GM21528 (cell line): Measurements from ENCODE around the gene SDK2.

ENCODE experiments used
- ATAC-seq: cut with Tn5 transposase; IDR thresholded peaks from one replicate; pipeline ENCODE4 v1.9.1; 2021; ENCODE audit warnings: mild to moderate bottlenecking, moderate library complexity; ENCODE audit not compliant: unreplicated experiment, low FRiP score

The SDK2 gene

DNA sequence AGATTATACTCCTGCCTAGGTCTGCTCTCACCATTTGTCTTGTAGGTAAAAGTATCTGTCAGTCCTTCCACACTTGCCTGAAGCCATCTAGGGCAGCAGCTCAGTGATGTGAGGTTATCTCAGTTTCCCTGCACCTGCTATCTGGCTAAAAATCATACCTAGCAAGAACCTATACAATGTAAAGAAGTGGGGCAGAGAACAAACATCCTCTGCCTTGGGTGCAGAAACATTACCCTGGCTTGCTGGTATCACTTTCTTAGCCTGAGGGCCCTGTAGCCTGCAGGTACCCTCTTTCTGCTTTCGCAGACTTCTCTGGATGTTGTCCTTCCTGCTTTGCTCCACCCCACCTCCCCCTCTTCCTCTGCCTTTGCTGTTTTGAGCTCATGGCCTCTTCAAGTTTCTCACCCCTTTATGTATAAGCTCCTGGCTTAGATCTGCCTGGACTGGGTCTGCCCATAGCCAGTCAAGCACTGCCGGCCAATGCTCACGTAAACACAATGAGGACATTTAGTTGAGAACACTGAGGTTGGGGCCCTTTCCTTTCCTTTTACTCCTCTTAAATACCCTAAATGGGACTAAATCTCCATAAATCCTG, 8.7 kb upstream of the SDK2 start:
- ATAC-seq, result no peak

DNA sequence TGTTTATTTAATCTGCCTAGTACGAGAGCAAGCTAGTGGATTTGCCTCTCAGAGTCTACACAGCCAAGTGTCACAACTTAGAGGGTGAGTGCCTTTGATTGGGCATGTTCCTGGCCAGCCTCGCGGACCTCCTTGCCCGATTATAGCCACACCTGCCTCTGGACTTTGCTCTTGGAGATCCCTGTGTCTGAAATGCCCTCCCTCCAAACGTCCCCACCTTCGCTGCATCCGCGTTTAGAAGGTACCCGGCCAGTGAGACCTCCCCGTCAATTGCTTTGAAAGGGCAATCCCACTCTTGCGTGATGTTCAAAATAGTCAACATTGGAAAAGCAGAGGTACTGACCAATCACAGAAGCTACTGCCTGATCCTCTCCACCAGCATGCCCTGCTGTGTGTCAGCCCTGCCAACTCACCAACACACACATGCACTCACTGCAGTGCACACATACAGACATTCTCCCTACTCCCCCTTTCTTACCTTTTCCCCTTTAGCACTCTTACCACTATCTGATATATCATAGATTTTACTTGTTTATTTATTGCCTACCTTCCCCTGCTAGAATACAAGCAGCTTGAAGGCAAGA, 6.5 kb upstream of the SDK2 start:
- no peak for ATAC-seq

DNA sequence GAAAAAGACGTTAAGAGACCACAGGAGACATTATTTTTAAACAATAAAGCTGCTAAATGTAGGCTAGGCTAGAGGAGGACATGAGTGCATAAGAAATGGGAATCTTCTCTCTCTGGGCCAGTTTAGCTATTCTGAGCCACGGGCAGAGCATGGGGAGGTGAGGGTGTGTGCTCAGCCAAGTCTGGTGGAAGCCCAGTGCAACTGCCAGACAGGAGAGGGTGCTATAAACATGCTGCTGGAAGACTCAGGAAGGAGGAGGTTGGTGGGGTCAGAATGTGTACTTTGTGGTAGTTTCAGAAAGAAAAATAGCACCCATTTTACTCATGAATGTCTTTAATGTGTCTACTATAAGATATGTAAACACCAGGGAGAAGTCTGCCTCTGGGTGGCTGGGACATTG, 5.9 kb upstream of the SDK2 start:
- no peak for ATAC-seq

DNA sequence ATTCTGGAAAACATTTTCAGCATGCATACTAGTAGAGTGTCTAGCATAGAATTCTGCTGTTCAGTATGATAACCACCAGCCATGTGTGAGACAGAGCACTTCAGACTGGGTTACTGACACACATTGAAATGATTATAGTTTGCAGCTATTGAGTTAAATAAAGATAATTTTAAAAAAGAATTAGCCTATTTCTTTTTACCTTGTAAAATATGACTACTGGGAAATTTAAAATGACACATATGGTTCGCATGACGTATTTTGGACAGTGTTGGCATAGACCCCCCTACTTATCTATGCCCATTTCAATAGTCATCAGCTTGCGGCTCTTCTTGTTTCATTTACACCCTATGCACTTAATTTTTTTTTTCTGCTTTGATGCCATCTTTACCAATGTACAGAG, 4.7 kb upstream of the SDK2 start:
- no peak for ATAC-seq

DNA sequence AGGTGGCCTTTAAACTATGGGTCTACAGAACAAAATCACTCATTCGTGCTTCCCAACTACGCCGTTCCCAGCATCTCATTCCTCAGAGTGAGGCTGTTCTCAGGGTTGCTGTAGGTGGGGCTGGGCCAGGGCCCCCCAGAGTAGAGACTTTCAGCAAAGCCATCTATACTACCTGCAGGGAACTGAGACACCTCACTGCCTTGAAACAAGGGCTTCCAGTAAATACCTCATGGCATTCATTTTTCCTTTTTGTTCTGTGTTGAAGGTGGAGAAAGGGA, 4.2 kb upstream of the SDK2 start:
- ATAC-seq, result no peak

DNA sequence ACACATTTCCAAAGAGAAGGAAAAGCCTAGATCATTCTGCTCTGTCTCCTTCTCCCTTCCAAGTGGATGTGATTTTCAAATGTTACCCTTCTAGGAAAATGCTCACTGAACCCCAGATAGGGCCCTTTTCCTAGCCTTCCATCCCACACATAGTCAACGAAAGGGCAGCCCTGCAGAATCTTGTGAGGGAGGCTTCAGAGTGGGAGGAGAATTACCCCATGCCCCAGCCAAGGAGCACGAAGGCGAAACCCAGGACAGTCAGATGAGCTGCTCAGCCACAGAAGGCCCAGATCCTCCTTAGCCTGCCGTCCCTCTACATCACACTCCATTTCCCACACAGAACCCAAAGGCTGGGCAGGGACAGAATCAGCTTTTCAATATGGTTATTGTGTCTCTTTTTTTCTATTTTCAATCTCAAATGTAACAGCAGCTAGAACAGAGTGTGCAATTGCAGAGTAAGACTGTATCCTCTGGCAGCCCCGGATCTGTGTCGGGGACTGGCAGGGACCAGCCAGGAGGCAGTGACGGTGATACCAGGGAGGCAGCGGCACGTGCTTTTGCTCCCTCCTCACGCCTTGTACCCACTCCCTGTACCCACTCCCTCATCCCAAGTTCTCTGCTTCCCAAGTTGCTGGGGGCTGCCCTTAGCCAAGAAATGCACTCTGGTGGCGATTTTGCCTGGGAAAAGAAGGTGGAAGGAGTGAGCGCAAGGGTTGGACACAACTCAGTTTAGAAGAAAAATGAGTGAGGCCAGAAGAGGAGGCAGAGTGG, 3.7 kb upstream of the SDK2 start:
- no peak for ATAC-seq

DNA sequence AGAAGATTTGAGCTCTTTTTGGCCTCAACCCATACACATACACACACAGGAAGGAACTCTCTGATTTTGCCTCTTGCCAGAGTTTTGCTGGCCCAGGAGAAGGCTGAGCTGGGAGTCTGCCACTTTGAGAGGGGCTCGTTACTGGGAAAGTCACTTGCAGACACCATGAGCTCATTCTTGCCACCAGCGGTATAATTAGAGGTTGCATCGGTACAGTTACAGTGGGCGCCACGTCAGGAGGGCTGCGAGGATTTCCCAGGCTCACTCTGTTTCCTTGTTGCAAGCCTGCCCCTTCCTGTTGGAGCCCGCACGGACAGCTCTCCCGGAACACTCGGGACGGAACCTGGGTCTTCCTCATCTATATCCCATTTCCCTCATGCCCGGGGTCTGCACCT, 3.1 kb upstream of the SDK2 start:
- ATAC-seq, result no peak

DNA sequence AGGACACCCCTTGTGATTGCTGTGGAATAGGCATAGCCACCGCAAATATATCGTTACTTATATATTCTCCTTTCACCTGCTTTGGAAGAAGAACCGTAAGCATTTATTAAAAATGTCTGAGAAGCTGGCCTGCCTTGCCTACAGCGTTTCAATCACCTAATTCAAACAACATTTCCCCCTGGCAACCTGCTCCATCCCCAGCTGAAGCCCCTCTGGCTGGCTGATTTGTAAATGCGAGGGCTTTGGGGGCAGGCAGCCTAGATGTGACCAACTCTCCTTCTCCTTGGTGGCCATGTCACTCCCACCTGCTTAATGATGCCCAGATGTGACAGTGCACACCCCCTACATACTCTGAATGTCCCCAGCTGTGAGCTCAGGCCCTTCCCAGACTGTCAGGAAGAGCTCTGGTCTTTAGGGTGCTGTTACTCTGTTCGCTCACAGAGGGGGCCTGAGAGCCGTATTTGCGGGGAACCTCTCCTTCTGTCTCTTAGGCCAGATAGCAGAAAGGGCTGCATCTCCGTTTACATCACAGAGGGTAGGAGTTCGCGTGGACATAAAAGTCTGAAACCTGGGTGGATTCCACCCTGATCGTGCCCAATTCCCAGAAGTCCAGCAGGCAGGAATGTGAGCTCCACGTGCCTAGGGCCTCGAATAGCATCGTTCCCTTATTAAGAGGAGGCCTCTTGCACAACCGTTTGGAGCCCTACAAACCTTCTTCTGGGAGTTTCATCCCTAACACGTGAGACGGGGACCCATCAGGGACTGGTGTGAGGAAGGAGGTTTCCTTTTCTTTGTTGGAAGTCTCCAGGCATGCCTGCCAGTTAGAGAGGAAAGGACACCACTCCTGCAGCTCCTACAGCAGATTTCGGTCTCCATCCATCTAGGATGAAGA, 2.4 kb upstream of the SDK2 start:
- ATAC-seq, result no peak

DNA sequence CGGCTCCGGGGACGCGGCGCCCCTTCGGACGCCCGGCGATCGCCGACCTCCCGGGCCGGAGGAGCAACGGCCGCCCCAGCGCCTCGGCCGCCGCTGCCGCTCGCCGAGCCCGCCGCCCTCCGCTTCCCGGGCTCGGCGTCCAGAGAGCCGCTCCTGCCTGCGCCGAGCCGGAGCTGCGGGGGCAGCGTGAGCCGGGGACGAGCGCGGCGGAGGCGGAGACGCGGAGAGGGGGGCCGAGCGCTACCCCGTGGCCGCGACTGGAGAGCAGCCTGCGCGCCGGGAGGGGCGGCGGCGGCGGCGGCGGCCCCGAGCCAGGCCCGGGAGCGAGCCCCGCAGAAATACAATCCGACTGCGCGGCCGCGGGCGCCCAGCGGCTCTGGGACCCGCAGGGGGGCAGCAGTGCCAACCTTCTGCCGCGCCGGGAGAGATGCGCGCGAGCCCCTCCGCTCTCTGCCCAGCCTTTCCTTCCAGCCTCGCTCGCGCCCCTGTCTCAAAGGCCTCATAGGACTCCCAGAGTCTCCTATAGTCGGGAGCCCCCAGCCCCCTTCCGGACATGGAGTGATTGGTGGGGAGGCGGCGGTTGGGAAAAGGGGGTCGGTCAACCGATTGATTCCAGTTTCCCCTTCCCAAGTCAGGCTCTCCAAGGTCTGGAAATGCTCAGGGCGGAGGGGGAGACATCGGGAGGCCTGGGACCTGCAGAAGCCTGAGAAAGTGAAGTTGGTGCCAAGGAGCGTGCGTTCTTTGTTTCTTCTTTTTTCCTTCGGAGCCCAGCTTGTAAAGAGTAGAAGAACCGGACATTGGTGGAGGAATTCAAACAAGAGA, 1.0 kb upstream of the SDK2 start:
- no peak for ATAC-seq

DNA sequence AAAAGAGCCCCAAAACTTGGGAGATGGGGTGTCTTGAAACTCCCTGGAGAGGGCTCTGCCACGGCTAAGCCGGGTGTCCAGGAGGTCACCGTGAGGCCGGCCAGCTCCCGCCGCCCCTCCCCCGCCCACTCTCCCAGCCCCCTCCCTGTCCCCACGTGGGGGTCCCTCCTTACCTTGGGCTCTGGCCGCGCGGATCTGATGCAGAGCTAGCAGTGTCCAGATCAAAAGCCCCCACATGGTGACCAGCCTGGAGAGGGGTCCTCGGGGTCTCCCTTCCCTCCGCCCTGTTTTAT, 447 bp downstream of the SDK2 start:
- ATAC-seq, result no peak

DNA sequence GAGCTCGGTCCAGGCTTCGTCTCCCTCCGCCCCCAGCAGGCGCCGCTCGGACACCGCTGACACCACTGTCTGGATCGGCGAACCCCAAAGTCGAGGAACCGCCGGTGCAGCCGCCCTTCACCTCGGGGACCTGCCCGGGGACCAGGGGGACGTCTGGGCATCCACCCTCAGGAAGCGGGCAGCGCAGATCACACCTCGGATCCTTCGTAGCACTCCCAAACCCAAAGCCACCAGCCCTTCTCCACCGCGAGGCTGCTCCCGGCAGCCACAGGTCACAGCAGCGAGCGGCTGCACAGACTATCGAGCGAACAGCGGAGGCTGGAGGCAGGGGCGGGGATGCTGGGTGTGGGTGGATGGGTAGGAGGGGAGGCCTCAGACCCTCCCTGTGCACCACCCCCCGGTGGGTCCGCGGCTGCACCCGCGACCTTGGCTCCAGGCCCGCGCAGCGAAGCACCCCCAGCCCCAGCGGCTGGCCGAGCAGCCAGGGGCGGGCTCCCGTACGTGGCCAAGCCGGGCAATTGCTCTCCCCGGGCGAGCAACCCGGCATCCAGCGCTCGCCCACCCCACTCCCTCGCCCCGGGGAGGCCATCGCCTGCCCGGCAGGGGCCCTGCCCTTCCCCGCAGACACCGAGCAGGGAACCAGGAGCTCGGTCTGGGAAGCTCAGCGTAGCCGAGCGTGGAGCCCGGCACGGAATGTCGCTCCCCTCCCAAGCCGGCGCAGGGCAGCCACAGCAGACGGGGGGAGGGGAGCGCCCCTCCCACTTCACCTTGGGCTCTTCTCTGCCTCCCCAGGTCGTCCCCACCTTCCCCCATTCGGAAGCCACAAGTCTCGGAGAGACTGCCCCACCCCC, 1.0 kb downstream of the SDK2 start:
- ATAC-seq, result no peak

DNA sequence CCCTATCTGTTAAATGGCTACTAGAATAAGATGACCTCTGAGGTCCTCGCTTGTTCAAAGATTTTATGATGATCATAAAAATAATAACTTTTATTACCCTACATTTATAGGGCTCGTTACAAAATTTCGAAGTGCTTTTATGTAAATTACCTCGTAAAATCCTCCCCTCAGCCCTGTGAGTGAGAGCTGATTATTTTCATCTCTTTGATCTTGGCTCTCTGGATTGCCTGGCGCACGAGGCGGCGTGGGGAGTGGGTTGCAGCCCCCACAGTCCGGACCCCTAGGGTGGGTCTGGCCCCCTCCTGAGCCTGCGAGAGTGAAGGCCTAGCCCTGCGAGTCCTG, 1.6 kb downstream of the SDK2 start:
- no peak for ATAC-seq

DNA sequence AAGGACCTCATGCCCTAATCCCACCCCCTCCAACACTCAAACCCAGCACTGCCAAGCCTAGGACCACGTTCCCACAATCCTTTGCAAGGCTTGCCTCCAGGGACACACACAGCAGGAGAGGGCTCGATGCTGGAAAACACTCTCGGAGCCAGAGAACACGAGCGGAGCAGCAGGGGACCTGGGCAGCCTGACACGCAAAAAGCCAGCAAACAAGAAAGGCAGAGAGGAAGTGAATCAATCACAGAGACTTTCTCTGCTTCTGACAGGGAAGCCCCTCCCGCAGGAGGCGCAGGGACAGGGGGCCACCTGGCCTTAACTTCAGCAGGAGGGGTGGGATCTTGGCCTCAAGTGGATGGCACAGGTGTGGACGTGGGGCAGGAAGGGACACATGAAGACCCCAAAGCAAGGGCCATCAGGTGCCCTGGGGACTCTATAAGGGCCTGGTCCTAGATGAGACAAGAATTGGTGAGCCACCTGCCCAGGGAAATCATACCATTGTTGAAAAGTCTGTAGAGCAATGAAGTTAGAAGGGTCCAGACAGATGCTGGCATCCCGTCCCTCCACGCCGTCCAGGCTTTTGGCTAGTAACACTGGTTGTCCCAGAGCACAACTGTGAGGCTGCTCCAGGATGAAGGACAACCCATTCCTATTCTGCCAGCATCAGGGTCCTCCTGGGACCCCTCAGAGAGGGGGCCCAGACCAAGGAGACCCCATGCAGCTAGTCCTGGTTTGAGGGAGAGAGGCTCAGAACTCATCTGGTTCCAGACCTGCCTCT, 2.2 kb downstream of the SDK2 start:
- ATAC-seq, result no peak

DNA sequence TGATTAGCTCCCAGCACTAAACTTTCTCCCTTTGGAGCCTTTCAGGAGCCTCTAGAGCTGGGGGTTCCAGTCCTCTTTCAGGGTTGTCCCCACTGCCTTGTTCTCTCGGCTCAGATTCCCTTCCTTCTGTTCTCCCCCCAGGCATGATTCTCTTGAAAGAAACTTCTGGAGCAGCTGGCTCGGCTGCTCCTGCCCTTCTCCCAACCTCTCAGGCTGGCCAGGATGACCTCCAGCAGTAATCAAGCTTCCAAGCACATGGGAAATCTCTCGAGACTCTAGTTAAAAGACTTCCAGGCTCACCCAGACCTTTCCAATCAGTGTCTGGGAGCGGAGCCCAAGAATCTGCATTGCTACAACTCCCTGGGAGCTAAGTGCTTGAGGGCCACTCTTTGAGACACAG, 3.6 kb downstream of the SDK2 start:
- no peak for ATAC-seq

DNA sequence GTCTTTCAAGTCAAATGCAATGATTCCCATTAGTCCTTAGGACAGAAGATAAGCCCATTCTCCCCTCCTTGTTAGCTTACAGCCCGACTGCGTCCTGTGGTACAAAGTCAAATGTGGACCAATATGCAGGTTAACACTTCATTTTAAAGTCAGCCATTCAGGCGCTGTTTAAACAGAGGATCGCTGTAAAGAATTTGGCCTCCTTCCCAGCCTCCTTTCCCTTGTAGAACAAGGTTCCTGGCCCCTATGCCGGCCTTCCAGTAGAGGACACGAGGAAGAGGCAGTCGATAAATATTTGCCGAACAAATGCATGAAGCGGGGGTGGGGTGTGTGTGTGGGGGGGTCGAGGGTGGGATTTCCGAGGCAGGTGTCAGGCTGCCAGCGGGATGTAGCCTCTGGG, 4.3 kb downstream of the SDK2 start:
- no peak for ATAC-seq

DNA sequence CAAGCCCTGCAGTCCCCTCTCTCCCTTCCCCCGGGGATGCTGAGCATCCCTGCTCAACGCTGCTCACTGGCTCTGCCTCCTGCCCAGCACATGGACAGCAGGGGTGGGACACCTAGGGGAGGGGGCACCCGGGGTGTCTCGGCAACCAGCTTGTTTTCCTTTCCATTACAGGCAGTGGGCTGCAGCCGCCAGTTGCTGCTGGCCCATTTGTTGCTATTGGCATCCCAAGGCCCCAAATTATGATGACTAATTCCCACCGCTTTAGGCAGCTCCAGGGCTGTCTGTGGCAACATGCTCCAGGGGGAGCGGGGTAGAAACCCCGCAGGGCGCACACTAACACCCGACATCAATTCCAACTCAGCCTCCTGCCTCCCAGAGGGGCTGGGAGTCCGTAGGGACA, 4.9 kb downstream of the SDK2 start:
- ATAC-seq, result no peak

DNA sequence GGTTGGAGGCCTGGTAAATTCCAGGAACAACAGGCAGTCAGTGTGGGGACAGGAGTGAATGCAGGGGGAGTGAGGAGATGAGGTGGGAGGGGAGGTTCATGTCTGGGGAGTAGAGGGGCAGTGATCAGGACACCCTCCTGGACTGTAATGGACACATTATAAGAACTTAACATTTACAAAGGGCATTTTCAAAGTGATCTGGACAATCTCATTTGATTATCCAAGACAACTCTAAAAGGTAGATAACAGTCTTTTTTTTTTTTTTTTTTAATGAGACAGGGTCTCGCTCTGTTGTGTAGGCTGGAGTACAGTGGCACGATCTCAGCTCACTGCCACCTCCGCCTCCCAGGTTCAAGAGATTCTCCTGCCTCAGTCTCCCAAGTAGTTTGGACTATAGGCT, 5.7 kb downstream of the SDK2 start:
- ATAC-seq, result no peak

DNA sequence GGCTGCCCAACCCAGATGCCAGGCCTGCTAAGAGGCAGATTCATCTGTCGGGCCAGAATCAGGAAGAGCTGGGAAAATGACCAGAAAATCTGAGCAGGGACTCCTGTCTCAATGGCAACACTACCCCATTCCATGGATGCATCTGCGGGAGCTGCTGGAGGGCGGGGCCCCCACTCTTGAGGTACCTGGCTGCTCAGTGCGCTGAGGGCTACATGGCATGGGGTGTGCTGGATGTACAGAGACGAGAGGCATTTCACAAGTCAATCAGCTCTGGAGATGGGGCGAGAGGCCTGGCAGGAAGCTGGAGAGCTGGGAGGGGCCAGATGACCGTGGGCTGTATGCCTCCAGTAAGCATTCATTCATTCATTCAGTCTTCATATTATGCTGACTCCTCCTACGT, 6.4 kb downstream of the SDK2 start:
- ATAC-seq, result no peak

DNA sequence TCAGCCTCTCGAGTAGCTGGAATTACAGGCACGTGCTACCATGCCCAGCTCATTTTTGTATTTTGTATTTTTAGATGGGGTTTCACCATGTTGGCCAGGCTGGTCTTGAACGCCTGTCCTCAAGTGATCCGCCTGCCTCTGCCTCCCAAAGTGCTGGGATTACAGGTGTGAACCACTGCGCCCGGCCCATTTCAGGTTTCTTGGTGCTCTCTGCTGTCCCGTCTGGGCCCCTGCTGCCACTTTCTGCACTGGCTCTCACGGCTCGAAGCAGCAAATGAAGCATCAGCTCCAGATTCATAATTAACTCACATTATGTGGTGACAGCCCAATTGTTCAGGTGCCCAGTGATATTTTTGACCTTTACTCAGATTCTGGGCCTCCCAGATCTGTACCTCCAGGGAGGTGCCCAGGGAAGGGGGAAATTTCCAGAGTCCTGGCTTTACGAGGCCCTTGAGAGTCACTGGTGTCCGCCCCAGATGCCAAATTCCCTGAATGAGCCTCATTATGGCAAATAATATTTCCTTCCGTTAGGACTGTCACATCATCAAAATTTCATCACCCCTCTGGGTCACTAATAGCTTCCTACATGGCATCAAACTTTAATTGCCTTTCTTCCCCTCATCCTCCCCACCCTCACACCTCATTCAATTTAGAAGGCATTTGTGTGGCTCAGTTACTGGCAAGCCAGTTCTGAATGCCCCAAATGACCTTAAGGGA, 9.0 kb downstream of the SDK2 start:
- ATAC-seq, result no peak
